Neural progenitor cell (in vitro differentiated cells): Measurements from ENCODE around the gene PTPRR. TPM values are rescaled to one million over a fixed set of nuclear protein-coding genes. Genes with fewer than 3 reads are reported as not detected.

Experiments
- DNase-seq: peaks from one replicate; pipeline ENCODE4 v3.0.0-alpha.2; 2016; ENCODE audit warnings: low spot score
- H2AFZ ChIP-seq: fragments of 200-600 bp; sonication (generic); replicated peaks from 2 replicates; pipeline ENCODE4 v1.6.1; 2016; ENCODE audit warnings: antibody characterized with exemption
- H3F3A ChIP-seq: fragments of 200-600 bp; sonication (generic); 2 replicates; pipeline ENCODE4 v1.6.1; 2016; ENCODE audit warnings: antibody characterized with exemption, low read depth
- H3K27ac ChIP-seq: fragments of 200-600 bp; sonication (generic); 2 replicates; pipeline ENCODE4 v1.5.1; 2016; ENCODE audit warnings: mild to moderate bottlenecking
- H3K27me3 ChIP-seq: fragments of 200-600 bp; sonication (generic); 2 replicates; pipeline ENCODE4 v1.6.1; 2016; ENCODE audit warnings: mild to moderate bottlenecking, moderate library complexity
- H3K36me3 ChIP-seq: fragments of 200-600 bp; sonication (generic); 2 replicates; pipeline ENCODE4 v1.5.1; 2016
- H3K4me1 ChIP-seq: fragments of 200-600 bp; sonication (generic); 2 replicates; pipeline ENCODE4 v1.6.1; 2016; ENCODE audit warnings: mixed run types
- H3K4me2 ChIP-seq: fragments of 200-600 bp; sonication (generic); 2 replicates; pipeline ENCODE4 v1.6.1; 2016
- H3K4me3 ChIP-seq: fragments of 200-600 bp; sonication (generic); 2 replicates; pipeline ENCODE4 v1.5.1; 2016
- H3K79me2 ChIP-seq: fragments of 200-600 bp; sonication (generic); 2 replicates; pipeline ENCODE4 v1.6.1; 2016; ENCODE audit warnings: low read depth
- H3K9ac ChIP-seq: fragments of 200-600 bp; sonication (generic); 2 replicates; pipeline ENCODE4 v1.6.1; 2016
- H3K9me3 ChIP-seq: fragments of 200-600 bp; sonication (generic); 2 replicates; pipeline ENCODE4 v1.5.1; 2016; ENCODE audit warnings: low read depth
- H4K20me1 ChIP-seq: fragments of 200-600 bp; sonication (generic); 2 replicates; pipeline ENCODE4 v1.6.1; 2016; ENCODE audit warnings: low read depth
- H3K27ac Mint-ChIP-seq: 3 replicates; pipeline ENCODE4 v1.8.0; 2021; ENCODE audit warnings: mixed read lengths
- H3K27me3 Mint-ChIP-seq: 2 replicates; pipeline ENCODE4 v1.8.0; 2022; ENCODE audit warnings: low read depth, mild to moderate bottlenecking, inconsistent platforms, moderate library complexity, mixed read lengths; ENCODE audit not compliant: insufficient read depth
- H3K36me3 Mint-ChIP-seq: 3 replicates; pipeline ENCODE4 v1.8.0; 2021; ENCODE audit warnings: mixed read lengths
- H3K4me1 Mint-ChIP-seq: 3 replicates; pipeline ENCODE4 v1.8.0; 2021; ENCODE audit warnings: mixed read lengths
- H3K4me3 Mint-ChIP-seq: 3 replicates; pipeline ENCODE4 v1.8.0; 2021; ENCODE audit warnings: mild to moderate bottlenecking, moderate library complexity, mixed read lengths
- H3K9me3 Mint-ChIP-seq: 3 replicates; pipeline ENCODE4 v1.8.0; 2020; ENCODE audit warnings: mixed read lengths
- EZH2 ChIP-seq: fragments of 200-600 bp; sonication (generic); IDR thresholded peaks from 2 replicates; pipeline ENCODE4 v1.6.1; 2017; ENCODE audit warnings: antibody characterized with exemption, mild to moderate bottlenecking, moderate library complexity
- EZH2phosphoT487 ChIP-seq: fragments of 200-600 bp; sonication (generic); IDR thresholded peaks from 2 replicates; pipeline ENCODE4 v1.6.1; 2017; ENCODE audit warnings: antibody characterized with exemption
- total RNA-seq: library from RNA; depleted of rRNA; stranded (reverse); fragments of >200 nt; gene quantifications from 2 replicates; pipeline ENCODE4 v1.2.3, GENCODE V29; 2015; ENCODE audit warnings: low replicate concordance
- TF ChIP-seq, protein P1 (sequence below): fragments of 200-600 bp; sonication (generic); IDR thresholded peaks from 2 replicates; pipeline ENCODE4 v1.5.1; 2017; ENCODE audit warnings: antibody characterized with exemption, mild to moderate bottlenecking

PTPRR gene
- total RNA-seq, 1 donor from 2014 or later, result not detected

- H2AFZ ChIP-seq, result no peak overlapping the region
- H3K27ac Mint-ChIP-seq, result no peak overlapping the region
- H3K9me3 Mint-ChIP-seq, result no peaks in the 10 kb centered on the region
- no peaks in the 10 kb centered on the region for H3K79me2 ChIP-seq
- H3K27me3 Mint-ChIP-seq, result peaks cover 2% of the 10 kb centered on the region
- no peaks in the 10 kb centered on the region for H3K9me3 ChIP-seq
- H3K4me1 Mint-ChIP-seq, result peaks cover 10% of the 10 kb centered on the region
- H3F3A ChIP-seq, result no peaks in the 10 kb centered on the region
- no peaks in the 10 kb centered on the region for H3K27me3 ChIP-seq
- no peaks in the 10 kb centered on the region for H3K4me1 ChIP-seq
- H3K4me2 ChIP-seq, result no peak overlapping the region
- TF ChIP-seq EZH2 (no peak), EZH2phosphoT487 (no peak)
- TF ChIP-seq, protein P1, sequence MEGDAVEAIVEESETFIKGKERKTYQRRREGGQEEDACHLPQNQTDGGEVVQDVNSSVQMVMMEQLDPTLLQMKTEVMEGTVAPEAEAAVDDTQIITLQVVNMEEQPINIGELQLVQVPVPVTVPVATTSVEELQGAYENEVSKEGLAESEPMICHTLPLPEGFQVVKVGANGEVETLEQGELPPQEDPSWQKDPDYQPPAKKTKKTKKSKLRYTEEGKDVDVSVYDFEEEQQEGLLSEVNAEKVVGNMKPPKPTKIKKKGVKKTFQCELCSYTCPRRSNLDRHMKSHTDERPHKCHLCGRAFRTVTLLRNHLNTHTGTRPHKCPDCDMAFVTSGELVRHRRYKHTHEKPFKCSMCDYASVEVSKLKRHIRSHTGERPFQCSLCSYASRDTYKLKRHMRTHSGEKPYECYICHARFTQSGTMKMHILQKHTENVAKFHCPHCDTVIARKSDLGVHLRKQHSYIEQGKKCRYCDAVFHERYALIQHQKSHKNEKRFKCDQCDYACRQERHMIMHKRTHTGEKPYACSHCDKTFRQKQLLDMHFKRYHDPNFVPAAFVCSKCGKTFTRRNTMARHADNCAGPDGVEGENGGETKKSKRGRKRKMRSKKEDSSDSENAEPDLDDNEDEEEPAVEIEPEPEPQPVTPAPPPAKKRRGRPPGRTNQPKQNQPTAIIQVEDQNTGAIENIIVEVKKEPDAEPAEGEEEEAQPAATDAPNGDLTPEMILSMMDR, result no peak
- no peak overlapping the region for H3K27ac ChIP-seq
- H3K4me3 ChIP-seq, result no peak overlapping the region
- no peaks in the 10 kb centered on the region for H4K20me1 ChIP-seq
- H3K4me3 Mint-ChIP-seq, result no peak overlapping the region
- H3K9ac ChIP-seq, result no peak overlapping the region
- no peak for DNase-seq
- no peaks in the 10 kb centered on the region for H3K36me3 ChIP-seq
- no peaks in the 10 kb centered on the region for H3K36me3 Mint-ChIP-seq
These were observed 94.4 kb downstream of the PTPRR start for GRCh38 chr12:70826156-70826555.

DNA sequence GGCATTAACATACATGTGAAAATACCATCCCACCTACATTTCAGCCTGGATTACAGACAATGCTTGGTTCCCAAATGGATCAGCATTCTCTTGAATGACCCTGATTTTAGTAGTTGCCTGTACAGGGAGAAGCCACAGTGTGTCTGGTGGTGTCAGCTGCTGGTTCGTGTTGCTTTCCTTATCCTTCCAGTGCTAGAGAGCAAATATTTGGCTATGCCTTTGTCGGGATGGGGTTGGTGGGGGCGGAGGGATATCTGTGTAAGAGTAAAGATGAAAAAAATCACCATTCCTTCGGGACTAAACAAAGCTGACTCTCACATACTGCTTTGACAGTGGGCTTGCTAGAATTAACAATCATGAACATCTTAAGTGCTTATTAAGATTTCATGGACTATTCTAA is 96.0 kb downstream of the PTPRR start:
- Histone ChIP-seq H3K4me1 (no peaks in the 10 kb centered on the region), H3K27ac (no peak overlapping the region), H2AFZ (no peak overlapping the region), H3K4me2 (no peak overlapping the region), H3K9me3 (no peaks in the 10 kb centered on the region), H3K4me3 (no peak overlapping the region), H3K36me3 (no peaks in the 10 kb centered on the region), H4K20me1 (no peaks in the 10 kb centered on the region), H3K9ac (no peak overlapping the region), H3K79me2 (no peaks in the 10 kb centered on the region), H3F3A (no peaks in the 10 kb centered on the region), H3K27me3 (no peaks in the 10 kb centered on the region)
- Mint-ChIP-seq H3K9me3 (peaks cover 4% of the 10 kb centered on the region), H3K4me3 (no peak overlapping the region), H3K27ac (no peak overlapping the region), H3K4me1 (peaks cover 10% of the 10 kb centered on the region), H3K27me3 (peaks cover 2% of the 10 kb centered on the region), H3K36me3 (no peaks in the 10 kb centered on the region)
- TF ChIP-seq, protein P1, result no peak
- TF ChIP-seq EZH2phosphoT487, result no peak
- TF ChIP-seq EZH2, result no peak
- no peak for DNase-seq

DNA sequence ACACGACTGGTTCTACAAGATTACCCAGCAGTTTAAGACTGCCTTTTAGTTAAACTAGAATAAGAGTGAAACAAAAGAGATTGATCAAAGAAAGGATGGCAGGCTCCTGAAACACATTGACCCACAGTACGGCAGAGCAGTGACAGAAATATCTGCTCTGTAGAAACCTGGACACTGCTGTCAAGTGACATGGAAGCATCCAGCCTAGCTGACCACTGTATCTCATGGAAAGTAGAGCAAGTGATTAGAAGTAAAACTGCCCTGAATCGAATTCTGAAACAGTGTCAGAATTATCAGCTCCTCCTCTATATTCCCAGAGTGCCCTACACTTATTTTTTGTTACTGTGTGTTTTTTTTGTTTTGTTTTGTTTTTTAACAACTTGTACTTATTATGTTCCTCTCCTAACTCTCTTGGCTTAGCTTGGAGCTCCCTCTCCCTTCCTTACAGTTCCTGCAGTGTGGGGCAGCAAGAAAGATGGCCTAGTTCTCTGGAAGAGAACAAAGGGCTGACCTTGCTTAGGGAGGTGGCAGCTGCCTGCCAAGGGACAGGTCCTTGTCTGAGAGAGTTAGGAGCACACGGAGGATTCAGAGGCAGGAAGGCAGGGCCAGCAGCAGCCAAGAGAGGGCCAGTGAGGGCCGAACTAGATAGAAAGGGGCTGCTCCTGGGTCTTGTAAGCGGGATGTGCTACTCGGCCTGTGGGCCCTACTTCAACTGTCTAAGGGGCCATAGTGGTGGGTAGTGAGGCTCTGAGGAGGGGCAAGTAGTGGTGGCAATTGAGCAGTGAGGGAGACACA is 97.2 kb downstream of the PTPRR start:
- no peaks in the 10 kb centered on the region for H3K79me2 ChIP-seq
- Mint-ChIP-seq H3K9me3 (peaks cover 4% of the 10 kb centered on the region), H3K36me3 (no peaks in the 10 kb centered on the region), H3K4me3 (no peak overlapping the region), H3K27me3 (peaks cover 2% of the 10 kb centered on the region), H3K27ac (no peak overlapping the region), H3K4me1 (peaks cover 10% of the 10 kb centered on the region)
- no peak for TF ChIP-seq EZH2
- TF ChIP-seq, protein P1, result peak; percentile 13
- no peak overlapping the region for H3K4me3 ChIP-seq
- no peak overlapping the region for H3K27ac ChIP-seq
- no peaks in the 10 kb centered on the region for H3K27me3 ChIP-seq
- no peaks in the 10 kb centered on the region for H3F3A ChIP-seq
- peak overlapping the region; percentile 69 for H2AFZ ChIP-seq
- H3K9ac ChIP-seq, result no peak overlapping the region
- H3K4me1 ChIP-seq, result no peaks in the 10 kb centered on the region
- H3K9me3 ChIP-seq, result no peaks in the 10 kb centered on the region
- DNase-seq, result peak; percentile 19
- H4K20me1 ChIP-seq, result no peaks in the 10 kb centered on the region
- no peaks in the 10 kb centered on the region for H3K36me3 ChIP-seq
- H3K4me2 ChIP-seq, result no peak overlapping the region
